UCSD-AML1 (cell line): ENCODE data around the gene PTPRN2.

ENCODE experiments used
- DNase-seq: peaks from one replicate; lab custom pipeline; 2025; ENCODE audit not compliant: unreplicated experiment; lab: John Stamatoyannopoulos, UW

PTPRN2 gene

GRCh38 chr7:158373476-158374133 is 214.0 kb downstream of the PTPRN2 start:
- DNase-seq: no peak

GRCh38 chr7:158372400-158373342 is 215.0 kb downstream of the PTPRN2 start:
- DNase-seq: no peak

GRCh38 chr7:158371856-158372255 is 215.8 kb downstream of the PTPRN2 start:
- DNase-seq: no peak

GRCh38 chr7:158369866-158370265 is 217.8 kb downstream of the PTPRN2 start:
- DNase-seq: no peak

- no peak for DNase-seq
Measured at GRCh38 chr7:158369290-158369689, 218.3 kb downstream of the PTPRN2 start.

GRCh38 chr7:158368449-158368848 is 219.2 kb downstream of the PTPRN2 start:
- no peak for DNase-seq

GRCh38 chr7:158367634-158367982 is 220.0 kb downstream of the PTPRN2 start:
- DNase-seq: no peak

- no peak for DNase-seq
Measured at GRCh38 chr7:158366916-158367633, 220.5 kb downstream of the PTPRN2 start.

- DNase-seq: no peak
Measured at GRCh38 chr7:158366346-158366745, 221.3 kb downstream of the PTPRN2 start.

GRCh38 chr7:158365267-158365666 is 222.4 kb downstream of the PTPRN2 start:
- DNase-seq: no peak

GRCh38 chr7:158364451-158364850 is 223.2 kb downstream of the PTPRN2 start:
- no peak for DNase-seq

- DNase-seq: no peak
Measured at GRCh38 chr7:158362912-158363905, 224.4 kb downstream of the PTPRN2 start.

- no peak for DNase-seq
Measured at GRCh38 chr7:158362001-158362400, 225.6 kb downstream of the PTPRN2 start.

GRCh38 chr7:158361326-158361946 is 226.2 kb downstream of the PTPRN2 start:
- no peak for DNase-seq

- DNase-seq: no peak
Measured at GRCh38 chr7:158358926-158359645, 228.5 kb downstream of the PTPRN2 start.

GRCh38 chr7:158357898-158358821 is 229.5 kb downstream of the PTPRN2 start:
- DNase-seq: no peak

- DNase-seq: no peak
Measured at GRCh38 chr7:158357106-158357897, 230.3 kb downstream of the PTPRN2 start.

GRCh38 chr7:158356454-158356853 is 231.2 kb downstream of the PTPRN2 start:
- no peak for DNase-seq
